Glomerular endothelial cell (primary cell): Measurements from ENCODE around the gene ANKRD36. TPM values are rescaled to one million over a fixed set of nuclear protein-coding genes. Genes with fewer than 3 reads are reported as not detected.
"Not testable (repeated sequence)": the region's sequence is repeated elsewhere in the genome, so short reads cannot be mapped to it uniquely, and the experiment has no call there.

ENCODE experiments used
- DNase-seq: peaks from one replicate; pipeline ENCODE4 v3.0.0-alpha.2; 2011; ENCODE audit warnings: low read depth, low spot score; ENCODE audit errors: extremely low read depth
- total RNA-seq: library from RNA; depleted of rRNA; stranded (reverse); fragments of >200 nt; gene quantifications from 2 replicates; pipeline ENCODE4 v1.2.3, GENCODE V29; 2015

The ANKRD36 gene
- 21.2 and 31.7 TPM in 2 replicates for total RNA-seq

- DNase-seq = not testable (repeated sequence)
Measured at GRCh38 chr2:97113050-97113881, at the start of gene ANKRD36. ANKRD36 (plus strand) TSS chr2:97113153; CDS start chr2:97113740, 587 bp downstream.

DNA sequence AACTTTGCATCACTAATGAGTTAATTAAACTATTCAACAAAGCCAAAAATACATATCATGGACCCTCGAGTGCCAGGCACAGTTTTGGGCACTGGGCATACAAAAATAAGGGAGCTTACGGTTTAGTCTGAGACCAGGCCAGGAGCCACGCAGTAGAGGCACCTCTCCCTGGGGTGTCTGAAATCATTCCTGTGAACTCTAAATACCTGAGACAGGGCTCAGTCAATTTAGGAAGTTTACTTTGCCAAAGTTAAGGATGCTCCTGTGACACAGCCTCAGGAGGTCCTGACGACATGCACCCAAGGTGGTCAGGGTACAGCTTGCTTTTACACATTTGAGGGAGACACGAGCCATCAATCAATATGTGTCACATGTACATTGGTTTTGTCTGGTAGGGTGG is 46.9 kb upstream of the ANKRD36 start:
- not testable (repeated sequence) for DNase-seq

DNA sequence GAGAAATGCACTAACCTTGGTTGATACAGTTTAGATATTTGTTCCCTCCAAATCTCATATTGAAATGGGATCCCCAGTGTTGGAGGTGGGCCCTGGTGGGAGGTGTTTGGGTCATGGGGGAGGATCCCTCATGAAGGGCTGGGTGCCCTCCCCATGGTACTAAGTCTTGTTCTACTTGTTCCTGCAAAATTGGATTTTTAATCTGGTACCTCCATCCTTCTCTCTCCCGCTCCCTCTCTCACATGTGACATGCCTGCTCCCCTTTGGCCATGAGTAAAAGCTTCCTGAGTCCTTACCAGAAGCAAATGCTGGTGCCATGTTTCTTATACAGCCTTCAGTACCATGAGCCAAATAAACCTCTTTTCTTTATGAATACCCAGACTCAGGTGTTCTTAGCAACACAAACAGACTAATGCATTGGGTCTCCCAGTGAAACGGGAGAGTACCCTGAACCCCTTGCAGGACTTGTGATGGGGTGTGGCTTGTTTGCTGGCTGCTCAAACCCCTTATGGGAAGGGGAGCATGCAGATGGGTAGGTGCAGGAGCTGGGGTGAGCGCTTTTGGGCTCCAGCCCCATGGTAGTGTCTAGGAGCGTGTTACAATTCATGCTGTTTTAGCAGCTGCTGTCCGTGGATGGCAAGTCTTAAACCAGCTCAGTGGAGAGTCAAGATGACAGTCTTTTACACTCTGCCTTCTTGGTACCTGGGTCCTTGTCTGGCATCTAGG is 45.5 kb upstream of the ANKRD36 start:
- no peak for DNase-seq

DNA sequence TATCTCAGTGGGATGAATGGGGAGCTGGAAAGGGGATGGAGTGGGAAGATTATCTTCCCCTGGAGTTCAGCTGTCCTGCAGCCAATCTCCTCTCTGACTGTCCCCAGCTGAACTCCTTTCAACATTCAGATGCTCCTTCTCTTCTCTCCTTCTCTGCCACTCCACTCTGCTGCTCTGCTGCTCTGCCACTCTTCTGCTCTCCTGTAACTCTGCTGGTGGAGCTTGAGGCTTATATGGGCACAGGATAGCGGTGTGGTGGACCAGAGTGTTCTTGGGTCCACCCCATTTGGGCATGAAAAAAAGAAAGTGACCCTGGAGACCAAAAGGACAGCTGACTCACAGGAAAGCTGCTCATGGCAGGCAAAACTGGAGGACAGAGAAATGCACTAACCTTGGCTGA is 44.9 kb upstream of the ANKRD36 start:
- no peak for DNase-seq

DNA sequence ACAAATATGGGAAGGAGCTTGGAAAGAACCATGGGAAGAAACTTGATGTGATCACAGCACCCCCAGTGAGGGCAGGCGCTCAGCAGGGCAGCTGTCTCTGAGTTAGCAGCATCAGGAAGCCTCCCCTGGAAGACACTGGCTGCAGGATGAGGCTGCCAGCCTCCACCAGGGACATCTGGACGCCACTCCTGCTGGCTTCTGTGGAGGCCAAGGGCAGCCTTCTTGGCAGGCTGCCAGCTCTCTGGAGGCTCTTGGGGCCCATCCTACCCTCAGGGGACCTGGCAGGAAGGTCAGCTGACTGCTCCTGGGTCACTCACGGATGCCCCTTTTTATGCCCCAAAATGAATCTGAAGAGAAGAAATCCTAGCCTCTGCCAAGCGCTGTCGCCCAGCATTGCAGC is 44.2 kb upstream of the ANKRD36 start:
- not testable (repeated sequence) for DNase-seq

GRCh38 chr2:97070915-97071314 is 42.0 kb upstream of the ANKRD36 start:
- DNase-seq = not testable (repeated sequence)

DNA sequence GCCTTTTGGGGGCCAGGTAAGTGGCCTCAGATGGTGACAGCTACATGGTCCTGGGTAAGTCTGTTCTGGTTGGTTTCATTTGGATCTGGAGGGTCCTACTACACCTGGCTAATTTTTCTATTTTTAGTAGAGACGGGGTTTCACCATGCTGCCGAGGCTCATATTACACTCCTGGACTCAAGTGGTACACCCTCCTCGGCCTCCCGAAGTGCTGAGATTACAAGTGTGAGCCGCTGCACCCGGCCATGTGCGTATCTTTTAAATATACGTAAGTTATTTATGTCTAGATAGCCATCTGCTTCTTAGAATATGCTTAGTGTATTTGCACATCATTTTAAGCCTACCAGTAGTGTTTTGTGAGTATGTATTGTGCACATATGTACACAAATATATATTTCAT is 35.7 kb upstream of the ANKRD36 start:
- DNase-seq = not testable (repeated sequence)

GRCh38 chr2:97080855-97081254 is 32.1 kb upstream of the ANKRD36 start:
- DNase-seq = not testable (repeated sequence)

- DNase-seq = not testable (repeated sequence)
Measured at GRCh38 chr2:97082206-97082605, 30.7 kb upstream of the ANKRD36 start.

DNA sequence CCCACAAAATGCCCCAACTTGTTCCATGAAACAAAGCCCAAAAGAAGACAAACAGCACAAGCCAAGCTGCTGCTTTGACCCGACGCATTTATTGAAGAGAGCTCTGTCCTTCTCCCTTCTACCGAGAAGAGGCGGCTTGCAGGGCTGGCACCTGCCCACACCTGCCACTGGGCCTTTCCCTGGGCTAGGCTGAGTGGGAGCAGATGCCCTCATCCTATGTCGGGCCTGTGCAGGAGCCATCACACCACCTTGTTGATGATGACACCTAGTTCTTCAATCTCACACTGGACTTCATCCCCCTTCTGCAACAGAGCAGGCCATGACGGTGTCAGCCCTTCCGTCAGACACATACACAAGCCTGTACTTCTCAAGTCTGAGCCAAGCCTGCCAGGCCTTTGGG is 29.4 kb upstream of the ANKRD36 start:
- not testable (repeated sequence) for DNase-seq

DNA sequence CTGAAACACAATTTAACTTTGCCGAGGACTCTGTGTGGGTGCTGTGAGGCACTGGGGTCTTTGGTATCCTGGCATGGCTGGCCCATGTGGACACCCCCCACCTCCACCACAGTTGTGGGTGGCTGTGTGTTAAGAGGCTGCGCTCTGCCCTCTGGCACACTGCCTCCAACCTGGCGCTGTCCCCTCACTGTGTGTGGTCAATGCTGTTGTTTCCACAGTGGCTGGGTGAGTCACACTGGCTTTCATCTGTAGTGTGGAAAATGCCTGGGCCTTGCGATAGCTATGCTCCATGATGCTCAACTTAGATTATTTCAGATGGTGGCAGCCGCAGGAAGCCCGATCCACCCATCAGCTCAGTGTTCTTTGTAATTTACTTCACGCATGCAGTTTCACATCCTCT is 27.9 kb upstream of the ANKRD36 start:
- not testable (repeated sequence) for DNase-seq

- DNase-seq = not testable (repeated sequence)
Measured at GRCh38 chr2:97088706-97089105, 24.2 kb upstream of the ANKRD36 start.

DNA sequence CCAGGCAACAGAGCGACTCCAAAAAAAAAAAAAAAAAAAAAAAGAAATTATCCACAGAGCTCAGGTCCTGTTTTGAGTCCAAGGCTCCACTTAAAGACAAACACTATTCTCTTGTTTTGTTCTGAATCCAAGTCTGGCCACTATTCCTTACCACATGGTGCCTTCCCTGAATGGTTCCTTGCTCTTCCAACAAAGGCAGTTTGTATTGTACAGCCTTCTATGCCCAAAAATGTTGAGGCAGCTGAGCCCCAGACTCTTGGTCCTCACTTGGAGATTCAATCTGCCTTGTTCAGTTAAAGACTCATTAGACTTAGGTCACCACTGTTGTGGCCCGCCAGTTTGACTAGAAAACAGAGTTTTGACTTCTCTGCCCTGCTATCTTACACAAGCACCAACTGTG is 20.0 kb upstream of the ANKRD36 start:
- DNase-seq = not testable (repeated sequence)

- DNase-seq = not testable (repeated sequence)
Measured at GRCh38 chr2:97093983-97094771, 18.8 kb upstream of the ANKRD36 start.

DNA sequence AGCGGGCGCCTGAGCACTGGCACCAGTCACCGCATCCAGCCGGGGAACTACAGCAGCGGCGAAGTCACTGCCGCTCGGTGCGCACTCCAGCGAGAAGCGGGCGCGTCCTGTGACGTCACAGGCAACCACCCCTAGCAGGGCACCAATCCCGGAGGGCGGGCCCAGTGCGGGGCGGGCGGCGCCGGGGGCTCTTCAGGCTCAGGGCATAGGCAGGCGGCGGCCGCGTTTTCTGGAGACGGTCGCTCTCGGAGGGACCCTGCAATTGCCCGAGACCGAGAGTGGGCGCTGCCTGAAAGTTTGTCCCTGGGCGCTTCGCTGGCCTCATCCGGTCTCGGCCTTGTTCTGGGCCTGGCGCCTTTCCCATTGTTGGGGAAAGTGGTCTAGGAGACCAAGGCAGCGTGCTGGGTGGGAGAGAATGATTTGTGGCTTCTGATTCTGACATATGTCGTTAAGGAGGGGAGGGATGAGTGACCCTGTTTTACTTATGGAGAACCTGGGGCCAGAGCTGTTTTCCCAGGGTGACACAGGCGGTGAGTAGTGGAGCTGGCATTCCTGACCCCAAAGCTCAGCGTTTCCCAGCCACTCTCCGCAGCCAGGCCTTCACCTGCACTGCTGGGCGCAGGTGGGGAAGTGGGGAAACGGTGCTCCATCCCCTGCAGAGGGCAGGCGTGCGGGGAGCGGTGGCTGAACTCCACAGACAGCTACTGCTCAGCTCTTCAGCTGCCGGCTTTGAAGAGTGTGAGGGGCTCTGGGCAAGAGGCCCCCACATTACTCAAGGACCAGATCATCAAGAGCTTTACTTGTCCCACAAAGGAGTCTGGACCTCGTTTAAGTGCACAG is 18.0 kb upstream of the ANKRD36 start, which contains the start of gene FAHD2B:
Gene FAHD2B, minus strand, starts transcription at position 111 of the 840 bp plus-strand sequence. CDS start 3,176 bp downstream, outside the sequence.
- DNase-seq = not testable (repeated sequence)

- DNase-seq = no peak
Measured at GRCh38 chr2:97095661-97096060, 17.3 kb upstream of the ANKRD36 start.

DNA sequence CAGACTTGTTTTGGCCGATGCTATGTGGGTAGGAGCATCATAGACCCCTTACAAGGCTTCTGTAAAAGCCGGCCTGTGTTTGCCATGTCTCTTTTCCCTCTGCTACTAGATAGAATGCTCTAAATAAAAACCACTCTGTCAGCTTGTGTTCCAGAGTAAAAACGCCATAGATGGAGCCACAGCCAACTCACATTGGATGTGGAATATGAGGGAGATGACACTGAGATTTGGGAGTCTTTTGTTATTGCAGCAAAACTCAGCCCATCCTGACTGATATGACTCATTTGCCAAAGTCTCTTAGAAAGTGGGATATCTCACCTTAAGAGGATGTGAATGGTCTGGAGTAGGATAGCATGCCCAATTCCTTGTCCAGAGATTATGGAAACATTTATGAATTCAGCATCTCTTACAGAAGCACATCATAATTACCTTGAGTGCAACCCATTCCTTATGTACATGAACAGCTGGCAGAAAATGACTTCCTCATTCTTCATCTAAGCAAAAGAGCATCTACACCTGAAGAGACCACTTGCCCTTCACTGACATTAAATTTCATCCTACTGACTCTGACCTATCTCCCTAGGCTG is 14.1 kb upstream of the ANKRD36 start:
- DNase-seq = not testable (repeated sequence)

- not testable (repeated sequence) for DNase-seq
Measured at GRCh38 chr2:97106878-97107277, 6.1 kb upstream of the ANKRD36 start.

- not testable (repeated sequence) for DNase-seq
Measured at GRCh38 chr2:97111246-97111645, 1.7 kb upstream of the ANKRD36 start.
